ENCODE results near the gene UBL7.
"Not testable (repeated sequence)": the region's sequence is repeated elsewhere in the genome, so short reads cannot be mapped to it uniquely, and the experiment has no call there.

The UBL7 gene

DNA sequence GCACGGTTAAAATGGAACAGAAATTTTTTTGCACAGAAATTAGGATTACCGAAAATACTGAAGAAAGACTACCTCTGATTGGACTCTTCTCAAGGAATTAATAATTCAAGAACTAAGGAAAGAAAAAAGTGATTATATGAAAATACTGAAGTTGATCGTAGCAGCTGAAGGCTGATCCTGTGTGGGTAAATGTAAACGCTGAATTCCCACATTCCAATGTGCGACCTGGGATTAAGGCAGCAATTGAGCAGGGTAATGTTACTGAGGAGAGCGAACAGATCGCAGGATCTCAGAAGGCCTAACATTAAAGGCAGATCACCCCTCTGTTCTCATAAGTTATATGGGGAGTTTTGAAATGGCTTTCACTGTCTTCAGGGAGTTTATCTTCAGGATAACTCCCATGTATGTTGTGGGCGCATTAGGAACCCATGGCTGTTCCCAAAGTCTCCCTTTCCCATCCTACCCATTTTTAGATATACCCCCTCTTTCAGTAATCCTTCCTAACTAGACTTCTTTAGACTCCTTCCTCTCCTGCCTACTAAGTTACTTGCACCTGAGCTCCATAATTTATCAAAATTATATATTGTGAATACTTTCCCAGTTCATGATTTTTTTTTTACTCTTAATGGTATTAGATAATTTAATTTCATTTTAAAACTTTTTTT is 1.0 kb upstream of the UBL7 start:
- peak; percentile 59 for DNase-seq

DNA sequence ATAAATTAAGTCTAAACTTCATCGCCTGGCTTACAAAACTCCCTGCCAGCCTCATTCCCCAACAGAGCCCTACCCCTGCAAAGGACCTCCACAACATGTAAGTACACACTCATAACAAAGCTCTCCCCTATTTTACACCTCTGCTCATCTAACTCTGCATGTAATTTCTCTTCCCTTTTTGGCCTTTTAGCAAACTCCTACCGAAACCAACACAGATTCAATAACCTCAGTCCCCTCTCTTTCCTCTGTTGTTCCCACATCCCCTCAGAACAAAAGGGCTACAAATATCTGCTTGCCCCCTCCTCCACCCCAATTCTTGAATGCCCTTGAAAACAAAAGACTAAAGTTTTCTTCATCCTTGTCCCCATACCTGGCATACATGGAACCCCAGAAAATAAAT is 662 bp downstream of the UBL7 start:
- DNase-seq, result no peak

DNA sequence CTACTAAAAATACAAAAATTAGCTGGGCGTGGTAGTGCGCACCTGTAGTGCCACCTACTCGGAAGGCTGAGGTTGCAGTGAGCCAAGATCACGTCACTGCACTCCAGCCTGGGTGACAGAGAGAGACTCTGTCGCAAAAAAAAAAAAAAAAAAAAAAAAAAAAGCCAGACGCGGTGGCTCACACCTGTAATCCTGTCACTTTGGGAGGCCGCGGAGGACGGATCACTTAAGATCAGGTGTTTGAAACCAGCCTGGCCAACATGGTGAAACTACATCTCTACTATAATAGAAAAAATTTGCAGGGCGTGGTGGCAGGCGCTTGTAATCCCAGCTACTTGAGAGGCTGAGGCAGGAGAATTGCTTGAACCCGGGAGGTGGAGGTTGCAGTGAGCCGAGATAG is 1.2 kb downstream of the UBL7 start:
- DNase-seq, result not testable (repeated sequence)

DNA sequence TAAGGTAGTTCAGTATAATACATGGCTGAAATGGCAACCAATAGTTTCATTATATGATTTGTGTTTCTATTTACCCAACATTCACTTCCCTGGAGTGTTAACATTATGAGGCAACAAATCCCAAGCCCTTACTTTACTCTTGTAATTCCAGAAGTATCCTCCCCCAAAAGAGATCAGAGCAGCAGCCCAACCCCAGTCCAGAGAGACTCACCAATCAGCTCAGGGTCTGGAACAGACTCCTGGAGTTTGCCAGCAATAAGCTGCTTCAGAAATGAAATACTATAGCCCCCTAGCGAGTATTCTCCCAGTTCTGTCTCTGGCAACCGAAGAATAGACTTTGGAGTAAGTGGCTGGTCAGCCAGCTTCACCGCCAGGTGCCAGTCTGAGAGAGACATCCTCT is 2.5 kb downstream of the UBL7 start:
- peak; percentile 52 for DNase-seq

DNA sequence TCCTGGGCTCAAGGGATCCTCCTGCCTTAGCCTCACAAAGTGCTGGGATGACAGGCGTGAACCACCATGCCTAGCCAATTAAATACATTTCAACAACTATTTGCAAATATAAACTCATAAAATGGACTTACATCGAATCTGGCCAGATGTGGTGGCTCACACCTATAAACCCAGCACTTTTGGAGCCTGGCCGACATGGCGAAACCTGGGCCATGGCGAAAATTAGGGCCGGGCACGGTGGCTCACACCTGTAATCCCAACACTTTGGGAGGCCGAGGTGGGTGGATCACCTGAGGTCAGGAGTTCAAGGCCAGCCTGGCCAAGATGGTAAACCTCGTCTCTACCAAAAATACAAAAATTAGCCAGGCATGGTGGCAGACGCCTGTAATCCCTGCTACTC is 3.9 kb downstream of the UBL7 start:
- DNase-seq, result not testable (repeated sequence)

DNA sequence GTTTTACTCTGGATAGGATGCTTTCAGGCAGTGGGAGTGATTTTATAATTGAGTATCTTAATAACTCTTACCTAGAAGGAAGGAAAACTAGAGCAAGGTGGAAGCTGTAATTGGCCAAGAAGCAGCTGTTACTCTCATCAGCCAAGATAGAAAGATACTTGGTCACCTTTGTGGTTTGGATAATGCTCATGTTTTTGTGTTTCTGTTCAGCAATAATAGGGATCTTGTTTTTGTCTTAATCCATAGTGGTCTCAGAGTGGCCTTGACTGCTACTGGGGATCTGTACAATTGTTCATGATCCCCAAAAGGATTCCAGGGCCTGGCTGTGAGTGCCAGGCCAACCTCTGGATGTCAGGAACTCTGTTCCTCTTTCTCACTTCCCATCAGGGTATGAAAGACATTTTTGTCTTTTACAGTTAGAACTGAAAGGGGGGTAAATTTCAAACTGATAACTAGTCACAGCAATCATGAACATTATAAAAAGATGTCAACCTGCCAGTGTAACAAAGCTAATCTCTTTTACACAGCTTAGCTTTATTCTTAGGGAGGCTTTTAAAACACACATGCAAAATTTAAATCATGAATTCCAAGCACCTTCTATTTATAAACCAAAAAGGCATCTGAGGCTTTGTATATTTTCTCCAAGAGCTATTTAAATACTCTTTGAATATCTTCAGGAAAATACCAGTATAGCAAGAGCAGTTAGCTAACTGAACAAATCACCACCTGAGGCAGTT is 6.0 kb downstream of the UBL7 start:
- no peak for DNase-seq

DNA sequence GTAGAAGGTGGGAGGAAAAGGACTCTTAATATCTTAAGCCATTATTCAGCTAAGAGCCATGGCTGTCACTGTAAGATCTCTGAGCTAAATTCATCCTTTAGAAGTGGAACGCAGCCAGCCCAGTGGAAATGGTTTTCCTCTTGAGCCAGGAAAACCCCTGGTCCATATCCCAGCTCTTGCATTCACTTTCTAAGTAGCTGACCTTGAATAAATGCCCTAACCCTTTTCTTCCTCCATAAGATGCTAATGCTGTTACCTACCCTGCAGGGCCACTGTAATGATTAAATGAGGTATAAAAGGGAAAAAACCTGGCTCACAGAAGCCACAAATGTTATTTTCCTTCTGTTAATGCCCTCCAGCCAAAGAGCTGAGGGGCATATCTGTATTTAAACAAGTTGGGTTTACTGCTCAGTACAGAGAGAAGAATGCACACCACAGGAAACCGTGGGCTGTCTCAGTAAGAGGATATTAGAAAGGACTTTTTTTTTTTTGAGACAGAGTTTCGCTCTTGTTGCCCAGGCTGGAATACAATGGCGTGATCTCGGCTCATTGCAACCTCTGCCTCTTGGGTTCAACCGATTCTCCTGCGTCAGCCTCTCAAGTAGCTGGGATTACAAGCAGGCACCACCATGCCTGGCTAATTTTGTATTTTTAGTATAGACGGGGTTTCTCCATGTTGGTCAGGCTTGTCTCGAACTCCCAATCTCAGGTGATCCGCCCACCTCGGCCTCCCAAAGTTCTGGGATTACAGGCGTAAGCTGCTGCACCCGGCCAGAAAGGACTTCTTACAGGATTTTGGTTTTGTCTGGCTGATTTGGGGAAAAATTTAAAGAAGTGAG is 6.8 kb downstream of the UBL7 start:
- DNase-seq, result no peak

DNA sequence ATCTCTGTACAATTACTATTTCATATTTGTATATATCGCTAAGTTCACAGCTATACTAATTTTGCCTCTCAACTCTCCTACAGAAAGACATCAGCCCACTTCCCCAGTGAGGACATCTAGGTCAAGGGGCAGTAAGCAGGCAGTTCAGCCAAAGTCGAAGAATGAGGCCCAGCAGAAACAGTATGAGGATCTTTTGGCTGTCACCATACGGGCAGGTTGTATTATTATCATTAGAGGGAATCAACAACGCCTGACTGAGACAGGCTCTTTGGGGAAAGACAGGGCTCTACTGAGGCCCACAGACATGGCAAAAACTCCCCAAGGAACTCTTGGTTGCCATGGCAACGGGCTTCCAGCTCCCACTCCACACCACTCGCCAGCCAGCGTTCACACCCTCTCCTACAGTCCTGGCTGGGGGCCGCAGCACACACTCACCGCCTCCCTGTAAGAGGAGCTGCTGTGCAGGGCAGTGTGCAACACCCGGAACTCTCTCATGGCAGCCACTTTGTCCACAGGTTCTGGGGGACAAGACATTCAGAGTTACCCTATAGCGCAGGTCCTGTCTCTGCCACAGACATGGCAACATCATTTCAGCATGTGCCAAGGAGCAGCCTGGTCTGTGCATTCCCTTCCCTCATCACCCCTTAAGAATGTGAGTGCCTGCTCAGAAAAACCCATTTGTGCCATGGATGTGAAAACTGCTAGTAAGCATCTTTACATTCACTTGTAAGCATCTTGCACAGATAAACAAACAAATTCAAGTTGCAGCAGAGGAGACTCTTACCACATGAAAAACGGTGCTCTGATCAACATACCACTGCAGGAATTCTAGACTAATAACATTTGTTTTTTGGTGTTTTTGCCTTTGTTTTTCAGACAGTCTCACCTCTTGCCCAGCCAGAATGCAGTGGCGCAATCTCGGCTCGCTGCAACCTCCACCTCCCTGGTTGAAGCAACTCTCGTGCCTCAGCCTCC is 8.8 kb downstream of the UBL7 start:
- DNase-seq, result no peak

DNA sequence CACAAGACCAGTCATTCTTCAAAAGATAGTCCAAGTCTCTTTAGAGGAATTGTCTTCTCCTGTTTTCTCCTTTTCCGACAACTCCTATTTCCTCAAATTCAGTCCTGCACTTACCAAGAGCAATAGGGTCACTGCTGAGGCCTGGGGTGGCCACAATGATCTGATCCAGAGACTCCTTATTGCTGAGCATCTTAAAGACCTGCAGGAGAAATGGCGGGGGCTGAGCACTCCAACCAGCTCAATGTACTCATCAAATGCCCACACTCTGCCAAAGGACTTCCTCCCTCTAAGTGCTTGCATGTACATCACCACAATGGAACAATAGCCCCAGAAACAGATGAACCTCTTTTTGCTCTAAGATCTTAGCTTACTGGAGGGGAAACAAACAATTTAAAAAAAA is 9.6 kb downstream of the UBL7 start:
- no peak for DNase-seq

DNA sequence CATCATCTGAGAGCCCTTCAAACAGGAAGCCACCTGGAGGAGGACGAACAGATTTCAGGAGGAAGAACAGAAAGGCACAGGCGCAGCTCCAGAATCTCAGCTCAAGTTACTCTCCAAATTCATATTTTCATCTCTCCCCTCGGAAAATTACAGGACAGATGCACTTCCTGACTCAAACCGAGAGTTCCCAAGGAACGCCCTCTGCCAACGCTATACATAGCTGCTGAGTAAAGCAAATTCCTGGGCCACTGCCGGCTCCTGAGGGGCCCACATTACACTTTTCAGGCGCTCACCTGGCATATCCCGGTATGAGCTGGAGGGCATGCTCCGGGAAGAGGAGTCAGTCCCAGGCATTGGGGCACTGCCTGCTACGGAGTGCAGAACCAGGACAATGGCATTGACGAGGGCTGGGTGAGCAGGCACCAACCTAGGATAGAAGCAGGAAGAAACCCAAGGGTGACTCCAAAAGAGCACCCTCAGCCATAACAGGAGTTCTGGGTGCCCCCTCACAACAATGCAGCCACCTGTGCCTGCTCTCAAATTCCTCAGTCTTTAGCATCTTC is 11.2 kb downstream of the UBL7 start:
- no peak for DNase-seq

DNA sequence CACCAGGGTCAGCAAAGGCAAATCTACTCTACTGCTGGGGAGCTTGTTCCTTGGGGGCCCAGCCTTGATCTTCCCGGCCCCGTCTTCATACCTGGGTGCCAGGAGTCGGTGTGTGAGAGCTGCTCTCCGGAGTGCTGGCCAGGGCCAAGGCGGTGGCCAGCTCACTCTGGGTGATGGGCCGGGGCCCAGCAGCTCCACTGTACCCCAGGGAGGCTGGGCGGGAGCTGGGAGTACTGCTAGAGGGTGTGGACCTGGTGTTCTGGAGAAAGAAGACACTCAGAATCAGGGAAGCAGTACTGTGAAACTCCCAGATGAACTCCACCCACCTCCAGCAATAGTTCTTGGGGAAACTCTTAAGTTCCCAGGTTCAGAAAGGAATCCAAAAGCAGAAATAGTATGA is 11.9 kb downstream of the UBL7 start:
- no peak for DNase-seq

DNA sequence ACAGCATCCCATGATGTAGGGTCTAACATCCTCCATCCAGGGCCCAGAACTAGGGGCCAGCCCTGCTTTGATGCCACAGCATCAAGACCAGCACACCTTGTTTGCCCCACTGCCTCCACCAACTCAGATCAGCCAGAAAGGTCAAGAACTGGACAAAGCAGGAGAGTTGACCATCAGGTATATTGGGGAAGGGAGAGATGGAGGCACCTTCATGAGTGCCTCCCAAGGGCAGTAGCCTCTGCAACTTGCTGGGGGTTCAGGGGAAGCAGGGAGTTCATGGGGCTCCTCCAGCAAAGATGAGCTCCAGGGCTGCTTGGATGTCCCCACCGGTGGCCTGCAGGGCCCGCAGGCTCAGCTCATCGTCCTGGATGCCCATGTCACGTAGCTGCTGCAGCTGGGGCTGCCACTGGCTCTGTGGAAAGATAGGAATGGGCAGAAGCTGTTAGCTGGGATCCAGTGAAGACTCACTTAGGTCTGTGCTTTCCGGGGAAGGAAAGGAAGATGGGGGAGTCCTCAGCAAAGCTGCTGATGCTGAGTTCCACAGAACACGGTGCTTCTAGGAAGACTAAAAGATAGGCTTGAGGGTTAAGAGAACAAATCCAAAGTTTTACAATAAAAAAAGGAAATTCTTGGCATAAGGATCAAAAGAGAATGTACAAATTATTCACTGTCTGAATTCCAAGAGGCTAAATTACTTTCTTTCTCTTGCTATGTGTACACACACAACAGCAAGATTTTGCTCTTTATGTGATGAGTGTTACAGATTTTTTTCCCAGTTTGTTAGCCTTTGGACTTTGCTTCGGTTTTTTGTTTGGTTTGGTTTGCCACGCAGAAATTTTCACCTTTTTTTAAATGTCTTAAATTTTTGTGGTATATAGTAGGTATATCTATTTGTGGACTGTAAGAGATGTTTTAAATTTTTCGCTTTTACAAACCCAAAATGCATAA is 14.9 kb downstream of the UBL7 start:
- DNase-seq, result no peak

DNA sequence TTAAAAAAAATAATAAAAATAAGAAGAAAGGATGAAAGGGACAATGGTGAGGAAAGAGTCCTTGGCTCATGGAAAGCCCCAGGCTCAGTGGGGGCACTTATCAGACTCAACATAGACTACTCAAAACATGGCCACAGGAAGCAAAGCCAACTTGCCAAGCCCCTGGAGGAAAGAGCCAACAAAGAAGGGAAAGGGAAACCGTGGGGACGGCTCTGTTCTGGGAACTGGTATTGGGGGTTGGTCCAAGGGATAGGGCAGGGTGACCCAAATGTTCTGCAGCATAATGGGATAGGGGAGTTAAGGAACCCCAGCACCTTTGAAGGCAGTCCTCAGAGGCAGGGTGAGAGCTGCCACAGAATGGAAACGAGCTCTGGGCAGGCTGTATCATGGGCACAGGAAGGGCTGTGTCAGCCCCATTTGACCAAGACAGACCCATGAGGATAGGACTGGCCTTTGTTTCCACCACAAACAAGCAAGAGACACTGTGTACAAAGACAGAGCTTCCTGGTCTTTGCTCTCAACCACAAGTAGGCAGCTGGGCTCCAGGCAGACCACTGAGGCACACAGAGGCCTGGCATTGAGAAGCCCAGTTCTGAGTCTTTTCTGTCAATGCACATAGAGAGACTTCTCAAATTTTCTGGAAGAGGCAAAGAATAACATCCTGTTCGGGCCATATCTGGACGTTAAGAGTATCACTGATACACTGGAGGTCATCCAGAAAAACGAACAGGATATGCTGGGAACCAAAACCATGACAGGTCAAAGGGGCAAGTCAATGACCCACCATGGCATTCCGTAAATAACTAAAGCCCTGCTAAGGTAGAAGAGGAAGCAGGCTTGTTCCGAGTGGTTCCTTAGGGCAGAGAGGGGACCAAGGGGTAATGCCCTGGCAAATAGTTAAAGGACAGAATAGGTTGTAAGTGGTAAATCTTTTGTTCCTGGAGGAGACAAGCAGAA is 16.6 kb downstream of the UBL7 start:
- DNase-seq, result no peak

DNA sequence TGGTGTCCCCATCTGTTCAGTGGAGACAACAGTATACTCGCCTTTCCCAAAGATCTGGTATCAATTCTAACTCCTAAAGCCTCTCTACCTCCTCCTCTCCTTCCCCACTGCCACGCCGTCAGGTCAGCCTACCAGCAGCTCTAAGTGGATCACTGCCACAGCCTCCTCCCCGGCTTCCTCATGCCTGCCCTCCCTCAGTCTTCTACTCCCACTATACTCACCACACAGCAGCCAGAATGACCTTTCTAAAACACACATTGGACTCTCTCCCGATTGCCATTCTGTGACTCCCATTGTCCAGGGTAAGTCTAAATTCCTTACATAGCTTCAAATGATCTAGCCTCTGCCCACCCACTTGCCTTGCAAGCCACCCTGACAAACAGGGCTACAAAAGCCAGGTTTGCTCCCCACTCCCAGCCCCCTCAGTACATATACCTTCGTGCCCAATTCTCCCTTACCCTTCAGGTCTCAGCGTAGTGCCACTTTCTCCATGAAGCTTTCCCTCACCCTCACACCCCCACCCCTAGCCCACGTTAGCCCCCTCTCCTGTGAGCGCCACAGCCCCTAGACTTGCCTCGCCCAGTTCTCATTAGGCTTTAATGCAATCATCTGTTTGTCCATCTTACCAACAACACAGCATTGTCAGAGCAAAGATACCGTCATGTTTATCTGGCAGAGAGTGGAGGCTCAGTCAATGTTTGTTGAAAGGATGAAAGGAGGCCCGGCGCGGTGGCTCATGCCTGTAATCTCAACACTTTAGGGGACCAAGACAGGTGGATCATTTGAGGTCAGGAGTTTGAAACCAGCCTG is 17.7 kb downstream of the UBL7 start:
- peak; percentile 49 for DNase-seq

DNA sequence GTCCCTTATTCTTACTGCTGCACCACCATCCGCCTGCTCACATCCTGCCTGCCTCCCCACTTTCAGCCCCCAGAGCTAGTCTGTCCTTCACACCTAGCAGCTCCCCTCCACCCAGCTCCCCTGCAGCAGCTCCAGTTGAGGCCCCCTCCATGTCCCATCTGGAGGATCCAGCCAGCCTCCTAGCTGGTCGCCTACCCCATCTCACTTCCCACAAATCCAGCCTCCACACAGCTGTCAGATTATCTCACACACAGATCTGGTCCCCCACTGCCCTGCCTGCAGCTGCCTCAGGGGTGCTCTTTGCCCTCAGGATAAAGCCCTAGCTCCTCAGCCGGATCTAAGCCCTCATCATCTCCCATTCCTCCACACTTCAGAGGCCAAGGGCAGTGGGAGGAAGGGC is 18.4 kb downstream of the UBL7 start:
- DNase-seq, result peak; percentile 79

DNA sequence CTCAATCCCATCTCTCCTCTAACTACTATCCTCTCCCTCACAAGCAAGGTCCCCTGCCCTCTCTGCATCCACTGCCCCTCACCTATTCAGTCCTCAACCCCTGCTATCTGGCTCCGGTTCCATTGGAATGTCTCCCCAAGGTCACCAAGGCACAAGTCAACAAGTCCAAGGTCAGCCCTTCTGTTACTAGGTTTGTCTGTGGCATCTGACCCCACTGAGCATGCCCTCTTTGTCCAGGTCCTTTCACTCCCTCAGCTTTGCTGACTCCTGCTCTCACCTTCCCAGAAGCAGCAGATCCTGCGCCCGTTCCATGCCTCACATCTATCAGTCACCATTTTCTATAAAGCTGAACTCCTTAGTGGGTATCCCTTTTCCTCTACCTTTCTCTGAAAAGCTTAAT is 18.9 kb downstream of the UBL7 start:
- no peak for DNase-seq

DNA sequence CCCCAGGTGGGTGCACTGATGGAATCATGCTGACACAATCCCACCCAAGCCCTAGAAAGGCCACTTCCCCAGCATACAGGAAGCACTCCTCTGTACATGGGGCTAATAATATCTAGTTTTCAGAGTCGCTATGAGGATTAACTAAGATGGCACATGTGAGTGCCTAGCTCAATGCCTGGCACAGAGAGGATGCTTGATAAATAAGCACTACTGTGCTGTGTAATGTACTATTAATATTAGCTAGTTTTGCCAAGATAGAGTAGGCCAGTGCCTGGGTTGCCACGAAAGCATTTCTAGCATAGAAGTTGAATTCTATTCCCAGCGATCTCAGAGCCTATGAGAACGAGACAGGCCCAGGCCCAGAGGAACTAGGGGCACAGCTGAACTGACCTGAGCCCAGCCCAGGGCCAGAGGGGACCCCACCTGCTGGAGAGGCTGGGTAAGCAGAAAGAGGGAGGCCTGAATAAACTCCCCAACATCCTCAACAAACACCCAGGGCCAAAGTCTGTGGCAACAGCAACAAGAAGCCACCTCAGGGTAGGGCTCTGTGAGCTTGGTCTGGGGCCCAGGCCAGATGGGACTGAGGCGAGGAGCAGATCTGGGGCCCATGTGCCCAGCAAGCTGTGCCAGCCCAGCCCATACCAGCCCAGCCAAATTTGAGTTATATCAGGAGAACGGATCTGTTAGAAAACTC is 19.6 kb downstream of the UBL7 start:
- DNase-seq, result no peak

DNA sequence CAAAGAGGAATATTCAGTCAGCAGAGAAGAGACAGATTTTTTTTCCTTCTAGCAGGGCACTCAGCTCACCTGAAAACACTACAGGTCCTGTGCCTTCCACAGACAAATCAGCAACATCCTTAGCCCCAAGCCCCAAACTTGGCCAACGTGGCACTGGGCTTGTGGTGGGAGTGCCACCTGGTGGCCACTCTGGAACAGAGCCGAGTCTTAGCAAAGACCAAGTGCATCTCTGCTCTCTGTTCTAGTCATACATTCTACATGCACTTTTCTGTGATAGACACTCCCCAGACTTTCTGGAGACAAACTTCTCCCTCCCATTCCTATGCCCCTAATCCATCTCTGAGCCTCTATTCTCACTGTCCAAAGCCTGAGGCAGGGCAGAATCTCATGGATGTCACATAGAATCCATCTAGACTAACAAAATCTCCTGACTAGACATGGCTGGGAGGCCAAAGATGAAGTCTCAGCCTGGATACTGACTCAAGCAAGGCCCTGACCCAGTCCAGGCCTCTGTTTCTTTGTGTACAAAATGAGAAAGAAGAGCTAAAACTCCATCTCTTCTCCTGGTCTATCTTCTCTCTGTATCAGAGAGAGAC is 22.1 kb downstream of the UBL7 start:
- peak; percentile 86 for DNase-seq
